Body of pancreas (tissue), 4 donors: ENCODE measurements around the gene RAB21. TPM values are rescaled to one million over a fixed set of nuclear protein-coding genes. Genes with fewer than 3 reads are reported as not detected.
"Not testable (repeated sequence)": the region's sequence is repeated elsewhere in the genome, so short reads cannot be mapped to it uniquely, and the experiment has no call there.

Experiments
- ATAC-seq: fragments of 150-250 bp; one replicate; pipeline ENCODE4 v1.9.1; 2016
- DNase-seq, 4 donors: peaks; one replicate each; pipeline ENCODE4 v3.0.0-alpha.2; 2019
- H3K27ac ChIP-seq, 4 donors: fragments of 200-600 bp; sonication (generic); 1 replicate in 3 of 4; 2 replicates in 1 of 4; pipeline versions ENCODE4 v1.5.1 to v1.6.1; 2016 to 2019; ENCODE audit warnings: mild to moderate bottlenecking in 1 of 4, mixed read lengths in 1 of 4, moderate library complexity in 1 of 4
- H3K27me3 ChIP-seq, 2 donors: fragments of 200-600 bp; sonication (generic); one replicate each; pipeline ENCODE4 v1.6.0; 2016; ENCODE audit warnings: mild to moderate bottlenecking in 1 of 2
- H3K36me3 ChIP-seq, 2 donors: fragments of 200-600 bp; sonication (generic); replicated peaks in 1 of 2; 2 replicates each; pipeline ENCODE4 v1.5.1; 2016; ENCODE audit warnings: low read depth in 2 of 2; ENCODE audit not compliant: insufficient read depth in 1 of 2
- H3K4me1 ChIP-seq: fragments of 200-600 bp; sonication (generic); one replicate; pipeline ENCODE4 v1.6.0; 2016
- H3K4me3 ChIP-seq, 2 donors: fragments of 200-600 bp; sonication (generic); 1 replicate in 1 of 2; 2 replicates in 1 of 2; pipeline ENCODE4 v1.5.1; 2016 to 2019
- H3K9me3 ChIP-seq, 3 donors: fragments of 200-600 bp; sonication (generic); 1 replicate in 2 of 3; 2 replicates in 1 of 3; pipeline ENCODE4 v1.5.1; 2016
- POLR2A ChIP-seq, 3 donors: fragments of 450-650 bp; IDR thresholded peaks; one replicate each; pipeline ENCODE4 v1.6.1; 2016; ENCODE audit warnings: antibody characterized with exemption in 3 of 3, mild to moderate bottlenecking in 2 of 3
- WGBS, 2 donors: methylation state at CpG; one replicate each; pipeline ENCODE4 v1.1.5; 2017; 5-methylcytosine and 5-hydroxymethylcytosine counted together
- intact Hi-C: fragments of 100-400 bp; cut with DNase I; formaldehyde crosslinking; loops from one replicate; pipeline ENCODE4 v1.15.1; 2023
- total RNA-seq, 2 donors: library from RNA; depleted of rRNA; stranded (reverse); fragments of >200 nt; gene quantifications; one replicate each; pipeline ENCODE4 v1.1.0, GENCODE V29; 2016
- TF ChIP-seq, protein P1 (sequence below), 7 experiments: fragments of 450-650 bp in 4 of 7; fragments of 200-600 bp in 3 of 7; sonication (generic) in 3 of 7; IDR thresholded peaks; one replicate each; pipeline ENCODE4 v1.5.1; 2016 to 2019; ENCODE audit warnings: antibody characterized with exemption in 7 of 7

The RAB21 gene
- total RNA-seq, 2 donors from 2014 or later = 4.3 to 4.4 TPM

DNA sequence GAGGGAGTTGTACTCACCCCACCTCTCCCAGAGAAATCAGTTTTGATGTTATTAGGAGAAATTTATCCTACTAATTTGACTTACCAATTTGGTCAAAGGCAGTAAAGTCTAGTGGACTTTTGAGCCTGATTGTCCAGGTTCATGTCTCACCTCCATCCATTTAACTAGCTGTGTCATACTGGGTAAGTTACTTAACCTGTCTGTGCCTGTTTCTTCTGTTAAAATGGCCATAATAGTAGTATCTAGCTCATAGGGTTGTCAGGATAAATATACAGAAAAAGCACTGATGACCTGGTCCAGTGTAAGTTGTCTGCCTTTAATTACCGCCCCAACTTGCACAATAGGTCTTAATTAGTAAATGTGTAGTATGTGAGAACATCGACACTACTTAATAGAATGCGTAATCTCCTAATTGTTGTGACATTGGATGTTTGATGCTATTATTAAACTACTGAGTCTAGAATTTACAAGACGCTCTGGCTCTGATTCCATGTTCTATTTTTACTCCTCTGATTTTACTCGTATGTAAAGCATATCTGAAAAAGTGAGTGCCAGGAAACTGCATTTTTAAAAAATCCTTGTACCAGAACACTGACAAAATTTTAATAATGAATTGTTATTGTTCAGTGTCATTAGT is 1.5 kb downstream of the RAB21 start:
- TF ChIP-seq POLR2A (IDR thresholded peaks at IDR 0.05) = no peak
- TF ChIP-seq, protein P1, sequence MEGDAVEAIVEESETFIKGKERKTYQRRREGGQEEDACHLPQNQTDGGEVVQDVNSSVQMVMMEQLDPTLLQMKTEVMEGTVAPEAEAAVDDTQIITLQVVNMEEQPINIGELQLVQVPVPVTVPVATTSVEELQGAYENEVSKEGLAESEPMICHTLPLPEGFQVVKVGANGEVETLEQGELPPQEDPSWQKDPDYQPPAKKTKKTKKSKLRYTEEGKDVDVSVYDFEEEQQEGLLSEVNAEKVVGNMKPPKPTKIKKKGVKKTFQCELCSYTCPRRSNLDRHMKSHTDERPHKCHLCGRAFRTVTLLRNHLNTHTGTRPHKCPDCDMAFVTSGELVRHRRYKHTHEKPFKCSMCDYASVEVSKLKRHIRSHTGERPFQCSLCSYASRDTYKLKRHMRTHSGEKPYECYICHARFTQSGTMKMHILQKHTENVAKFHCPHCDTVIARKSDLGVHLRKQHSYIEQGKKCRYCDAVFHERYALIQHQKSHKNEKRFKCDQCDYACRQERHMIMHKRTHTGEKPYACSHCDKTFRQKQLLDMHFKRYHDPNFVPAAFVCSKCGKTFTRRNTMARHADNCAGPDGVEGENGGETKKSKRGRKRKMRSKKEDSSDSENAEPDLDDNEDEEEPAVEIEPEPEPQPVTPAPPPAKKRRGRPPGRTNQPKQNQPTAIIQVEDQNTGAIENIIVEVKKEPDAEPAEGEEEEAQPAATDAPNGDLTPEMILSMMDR (IDR thresholded peaks at IDR 0.05) = no peak

DNA sequence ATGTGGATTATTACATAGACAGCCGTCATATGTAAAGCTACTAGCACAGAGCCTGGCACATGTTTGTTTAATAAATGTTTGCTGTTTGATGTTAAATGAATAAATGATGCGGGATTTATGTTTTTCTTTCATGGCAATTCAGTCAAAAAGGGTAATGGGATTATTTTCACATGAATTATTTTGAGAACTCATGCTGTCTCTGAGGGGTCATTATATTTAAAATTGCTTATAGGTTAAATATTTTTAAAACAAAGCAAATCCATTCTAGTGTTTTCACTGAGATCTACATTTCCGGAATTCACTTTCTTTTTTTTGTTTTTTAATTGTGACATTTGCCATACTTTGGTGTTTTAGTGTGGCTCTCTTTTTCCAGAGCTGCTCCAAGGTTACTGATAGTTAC is 5.3 kb downstream of the RAB21 start:
- intact Hi-C loops = no loop called here
- ATAC-seq = no peak
- Histone ChIP-seq H3K4me1 (peaks cover 13% of the 10 kb centered on the region), H3K4me3 (no peak overlapping the region), H3K36me3 (no peaks in the 10 kb centered on the region), H3K27ac (no peak overlapping the region), H3K9me3 (no peaks in the 10 kb centered on the region), H3K27me3 (no peaks in the 10 kb centered on the region)
- no peak for DNase-seq
- WGBS, 2 donors = 93 to 96% methylated on average over 3 of the region's 3 CpGs
- TF ChIP-seq, protein P1 (IDR thresholded peaks at IDR 0.05) = no peak
- no peak for TF ChIP-seq POLR2A (IDR thresholded peaks at IDR 0.05)

More for the DNA sequence above, 1.5 kb downstream of the RAB21 start:
- DNase-seq (no peak), ATAC-seq (no peak)
- Histone ChIP-seq H3K9me3 (no peaks in the 10 kb centered on the region), H3K27ac (peak overlapping the region; percentile 30 to 98 (median 90)), H3K4me3 (peak overlapping the region in 1 of 2 donors; percentile 1), H3K4me1 (peaks cover 13% of the 10 kb centered on the region), H3K27me3 (no peaks in the 10 kb centered on the region), H3K36me3 (no peaks in the 10 kb centered on the region)
- WGBS, 2 donors = 35 to 38% methylated on average over 5 of the region's 5 CpGs
- intact Hi-C loops = no loop called here

DNA sequence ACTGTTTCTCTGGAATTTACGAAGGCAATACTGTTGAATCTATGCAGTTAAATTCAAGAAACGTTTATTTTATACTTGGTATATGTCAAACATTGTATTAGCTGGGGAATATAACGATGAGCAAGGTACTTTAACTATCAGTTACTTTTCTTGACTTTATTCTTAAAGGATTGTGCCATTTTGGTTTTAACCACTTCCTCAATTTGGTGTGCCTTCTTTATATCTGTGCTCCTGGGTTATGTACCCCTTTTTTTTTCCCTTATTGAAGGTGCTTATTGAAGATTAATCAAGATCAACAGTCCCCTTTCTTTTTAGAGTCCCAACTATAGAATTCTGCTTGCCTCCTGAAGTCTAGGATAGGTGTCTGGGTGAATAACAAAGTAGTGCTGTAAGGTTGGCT is 5.8 kb downstream of the RAB21 start:
- no peaks in the 10 kb centered on the region for H3K9me3 ChIP-seq
- DNase-seq = no peak
- no peaks in the 10 kb centered on the region for H3K27me3 ChIP-seq
- H3K27ac ChIP-seq = no peak overlapping the region
- TF ChIP-seq, protein P1 (IDR thresholded peaks at IDR 0.05) = no peak
- TF ChIP-seq POLR2A (IDR thresholded peaks at IDR 0.05) = no peak
- no peaks in the 10 kb centered on the region for H3K36me3 ChIP-seq
- ATAC-seq = no peak
- WGBS, 2 donors = 77 to 78% methylated on average over 3 of the region's 3 CpGs
- H3K4me1 ChIP-seq = peaks cover 13% of the 10 kb centered on the region
- intact Hi-C loops = no loop called here
- H3K4me3 ChIP-seq = no peak overlapping the region

DNA sequence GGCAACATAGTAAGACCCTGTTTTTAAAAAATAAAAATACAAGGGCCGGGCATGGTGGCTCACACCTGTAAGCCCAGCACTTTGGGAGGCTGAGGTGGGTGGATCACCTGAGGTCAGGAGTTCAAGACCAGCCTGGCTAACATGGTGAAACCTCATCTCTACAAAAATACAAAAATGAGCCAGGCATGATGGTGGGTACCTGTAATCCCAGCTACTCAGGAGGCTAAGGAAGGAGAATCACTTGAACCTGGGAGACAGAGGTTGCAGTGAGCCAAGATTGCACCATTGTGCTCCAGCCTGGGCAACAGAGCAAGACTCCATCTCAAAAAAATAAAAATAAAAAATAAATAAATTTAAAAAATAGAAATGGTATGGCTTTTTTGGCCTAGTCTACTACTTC is 6.7 kb downstream of the RAB21 start:
- 94 to 100% methylated on average over 1 of the region's 1 CpG for whole genome bisulfite sequencing, 2 donors
- DNase-seq, H3K27me3 ChIP-seq, H3K4me3 ChIP-seq, intact Hi-C loops, ATAC-seq, H3K27ac ChIP-seq, H3K36me3 ChIP-seq, H3K9me3 ChIP-seq: not testable (repeated sequence)
- peaks cover 14% of the 10 kb centered on the region for H3K4me1 ChIP-seq

DNA sequence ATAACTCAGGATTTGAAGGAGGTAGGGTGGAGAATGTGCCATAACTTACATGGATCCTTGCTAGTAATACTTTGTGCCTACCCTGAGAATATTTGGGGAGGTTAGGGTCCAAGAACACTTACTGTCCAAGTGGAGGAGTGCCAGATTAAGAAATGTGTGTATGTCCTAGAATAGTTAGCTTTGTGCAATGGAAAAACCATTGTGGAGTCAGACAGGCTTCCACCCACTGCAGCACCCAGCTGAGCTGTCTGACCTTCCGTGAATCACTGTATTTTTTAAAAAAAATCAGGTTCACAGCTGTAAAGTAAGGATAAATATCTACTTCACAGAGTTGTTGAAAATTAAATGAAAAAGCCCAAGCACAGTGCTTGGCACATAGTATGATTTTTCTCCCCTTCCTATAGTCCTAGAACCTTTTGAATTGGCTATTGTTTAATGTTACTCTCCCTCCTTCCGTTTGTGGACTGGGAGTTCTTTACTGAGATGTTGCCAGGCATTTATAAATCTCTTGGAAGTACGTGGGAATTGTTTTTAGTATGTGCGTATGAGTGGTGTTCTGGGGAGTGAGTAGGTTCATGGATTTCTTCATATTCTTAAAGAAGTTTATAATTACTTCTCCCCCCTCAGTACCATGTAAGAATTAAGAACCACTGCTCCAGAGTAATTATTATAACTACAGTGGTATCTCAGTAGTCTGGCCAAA is 9.2 kb downstream of the RAB21 start:
- no peaks in the 10 kb centered on the region for H3K27me3 ChIP-seq
- TF ChIP-seq, protein P1 (IDR thresholded peaks at IDR 0.05) = no peak
- no peak for TF ChIP-seq POLR2A (IDR thresholded peaks at IDR 0.05)
- no peaks in the 10 kb centered on the region for H3K9me3 ChIP-seq
- intact Hi-C loops = no loop called here
- DNase-seq (no peak), ATAC-seq (no peak)
- WGBS, 2 donors = 75 to 81% methylated on average over 4 of the region's 4 CpGs
- peaks cover 22% of the 10 kb centered on the region for H3K4me1 ChIP-seq
- no peak overlapping the region for H3K27ac ChIP-seq
- no peak overlapping the region for H3K4me3 ChIP-seq
- no peaks in the 10 kb centered on the region for H3K36me3 ChIP-seq
